Brain microvascular endothelial cell (primary cell): ENCODE data around the gene ELF1.

Source experiments
- DNase-seq: peaks from one replicate; pipeline ENCODE4 v3.0.0-alpha.2; 2020
- H3K27ac ChIP-seq: fragments of 250-450 bp; sonication (Bioruptor Pico); 2 replicates; pipeline ENCODE4 v1.5.1; 2020; ENCODE audit warnings: mild to moderate bottlenecking, moderate library complexity
- H3K27me3 ChIP-seq: fragments of 250-450 bp; sonication (Bioruptor Pico); replicated peaks from 2 replicates; pipeline ENCODE4 v1.5.1; 2020; ENCODE audit warnings: mild to moderate bottlenecking
- H3K36me3 ChIP-seq: fragments of 250-450 bp; sonication (Bioruptor Pico); replicated peaks from 2 replicates; pipeline ENCODE4 v1.5.1; 2020; ENCODE audit warnings: mild to moderate bottlenecking
- H3K4me3 ChIP-seq: 2 replicates; pipeline ENCODE4 v1.5.1; 2011; ENCODE audit warnings: low read depth, mild to moderate bottlenecking, control low read depth, low read length, moderate library complexity
- in situ Hi-C: cut with HindIII; loops from 2 replicates; pipeline ENCODE4 v1.10.0; 2017; ENCODE audit warnings: low sequenced_read_pairs, low pct_ligation_motif_present
- TF ChIP-seq, protein P1 (sequence below): IDR thresholded peaks from 2 replicates; pipeline ENCODE4 v1.5.1; 2011; ENCODE audit warnings: low read depth, mild to moderate bottlenecking, moderate library complexity, low read length, control low read depth, inconsistent platforms; ENCODE audit errors: missing control alignments

ELF1 gene

GRCh38 chr13:41006978-41007743, 12.0 kb downstream of the ELF1 start:
- in situ Hi-C loops, result no loop called here
- H3K27me3 ChIP-seq, result no peaks in the 10 kb centered on the region
- H3K4me3 ChIP-seq, result no peak overlapping the region
- DNase-seq, result no peak
- no peak overlapping the region for H3K27ac ChIP-seq
- TF ChIP-seq, protein P1, sequence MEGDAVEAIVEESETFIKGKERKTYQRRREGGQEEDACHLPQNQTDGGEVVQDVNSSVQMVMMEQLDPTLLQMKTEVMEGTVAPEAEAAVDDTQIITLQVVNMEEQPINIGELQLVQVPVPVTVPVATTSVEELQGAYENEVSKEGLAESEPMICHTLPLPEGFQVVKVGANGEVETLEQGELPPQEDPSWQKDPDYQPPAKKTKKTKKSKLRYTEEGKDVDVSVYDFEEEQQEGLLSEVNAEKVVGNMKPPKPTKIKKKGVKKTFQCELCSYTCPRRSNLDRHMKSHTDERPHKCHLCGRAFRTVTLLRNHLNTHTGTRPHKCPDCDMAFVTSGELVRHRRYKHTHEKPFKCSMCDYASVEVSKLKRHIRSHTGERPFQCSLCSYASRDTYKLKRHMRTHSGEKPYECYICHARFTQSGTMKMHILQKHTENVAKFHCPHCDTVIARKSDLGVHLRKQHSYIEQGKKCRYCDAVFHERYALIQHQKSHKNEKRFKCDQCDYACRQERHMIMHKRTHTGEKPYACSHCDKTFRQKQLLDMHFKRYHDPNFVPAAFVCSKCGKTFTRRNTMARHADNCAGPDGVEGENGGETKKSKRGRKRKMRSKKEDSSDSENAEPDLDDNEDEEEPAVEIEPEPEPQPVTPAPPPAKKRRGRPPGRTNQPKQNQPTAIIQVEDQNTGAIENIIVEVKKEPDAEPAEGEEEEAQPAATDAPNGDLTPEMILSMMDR, result no peak
- H3K36me3 ChIP-seq, result no peaks in the 10 kb centered on the region

DNA sequence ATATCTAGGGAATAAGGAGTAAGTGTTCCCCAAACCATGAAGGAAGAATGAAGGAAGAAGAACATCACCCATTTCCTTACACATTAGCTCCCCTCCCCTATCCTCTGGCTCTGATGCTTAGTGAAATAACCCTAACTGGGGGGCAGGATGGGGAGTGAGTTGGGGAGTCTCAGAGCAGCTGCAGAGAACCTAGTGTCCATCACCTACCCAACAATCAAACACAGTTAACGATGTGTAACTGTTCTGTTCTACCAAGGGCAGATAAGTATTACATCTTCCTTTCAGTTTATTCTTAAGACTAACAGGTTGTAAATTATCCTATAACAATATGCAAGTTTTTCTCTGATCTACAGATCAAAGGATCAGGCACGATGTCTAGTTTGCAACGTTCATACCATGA, 12.8 kb downstream of the ELF1 start:
- H3K27me3 ChIP-seq, result no peaks in the 10 kb centered on the region
- no peak overlapping the region for H3K27ac ChIP-seq
- no peak for DNase-seq
- TF ChIP-seq, protein P1, result no peak
- no peaks in the 10 kb centered on the region for H3K36me3 ChIP-seq
- no peak overlapping the region for H3K4me3 ChIP-seq
- in situ Hi-C loops, result no loop called here

DNA sequence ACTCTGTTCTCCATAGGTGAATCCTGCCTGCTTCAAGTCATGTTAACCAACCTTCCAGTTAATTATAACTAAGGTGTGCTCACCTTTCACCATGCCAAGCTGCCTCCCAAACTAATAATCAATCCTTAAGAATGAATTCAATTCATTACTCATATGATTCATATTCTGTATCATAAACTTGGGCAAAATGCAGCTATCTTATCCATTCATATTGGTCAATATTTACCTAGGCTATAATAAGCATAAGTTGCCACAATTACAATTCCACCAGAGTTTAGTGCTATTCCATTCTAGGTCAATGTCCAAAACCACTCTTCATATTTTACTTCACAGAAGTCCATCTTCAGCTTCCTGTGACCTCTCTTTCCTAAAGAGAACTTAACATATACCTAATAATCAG, 13.4 kb downstream of the ELF1 start:
- no peak for DNase-seq
- in situ Hi-C loops, result no loop called here
- TF ChIP-seq, protein P1, result no peak
- Histone ChIP-seq H3K27ac (no peak overlapping the region), H3K36me3 (no peaks in the 10 kb centered on the region), H3K27me3 (no peaks in the 10 kb centered on the region), H3K4me3 (no peak overlapping the region)

DNA sequence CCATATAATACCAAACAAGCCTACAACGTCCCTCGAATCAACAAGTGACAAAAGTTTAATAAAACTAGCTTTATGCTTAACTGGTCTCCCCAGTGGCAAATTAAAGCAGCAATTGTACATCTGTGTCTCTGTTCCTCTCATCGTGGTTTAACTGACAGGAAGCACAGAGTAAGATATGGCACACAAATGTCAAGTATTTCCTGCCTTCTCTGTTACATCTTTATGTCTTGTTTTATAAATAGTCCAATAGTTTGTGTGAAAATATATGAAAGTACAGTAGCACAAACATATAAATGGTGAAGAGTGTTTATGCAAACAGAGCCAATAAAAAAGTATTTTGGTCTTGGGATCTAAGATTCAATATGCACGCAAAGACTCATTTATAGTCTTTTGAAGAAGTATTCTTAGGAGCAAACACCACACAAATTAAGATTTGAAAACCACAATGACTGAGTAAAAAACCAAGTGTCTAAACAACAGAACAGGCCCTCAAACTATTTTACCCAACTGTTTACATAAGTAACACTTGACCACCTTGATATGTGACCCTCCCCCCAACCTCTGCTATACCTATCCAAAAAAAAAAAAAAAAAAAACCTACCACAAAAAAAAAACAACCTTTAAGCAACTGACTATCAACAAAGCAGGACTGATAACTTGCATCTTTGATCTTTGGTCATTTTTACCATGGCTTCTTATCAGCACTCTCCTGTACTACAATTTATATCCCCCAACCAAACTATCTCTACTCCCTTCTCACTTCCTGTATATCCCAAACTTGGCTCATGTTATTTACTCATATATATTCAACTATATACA, 14.0 kb downstream of the ELF1 start:
- Histone ChIP-seq H3K27me3 (no peaks in the 10 kb centered on the region), H3K27ac (no peak overlapping the region), H3K36me3 (no peaks in the 10 kb centered on the region), H3K4me3 (no peak overlapping the region)
- in situ Hi-C loops, result no loop called here
- no peak for DNase-seq
- TF ChIP-seq, protein P1, result no peak

DNA sequence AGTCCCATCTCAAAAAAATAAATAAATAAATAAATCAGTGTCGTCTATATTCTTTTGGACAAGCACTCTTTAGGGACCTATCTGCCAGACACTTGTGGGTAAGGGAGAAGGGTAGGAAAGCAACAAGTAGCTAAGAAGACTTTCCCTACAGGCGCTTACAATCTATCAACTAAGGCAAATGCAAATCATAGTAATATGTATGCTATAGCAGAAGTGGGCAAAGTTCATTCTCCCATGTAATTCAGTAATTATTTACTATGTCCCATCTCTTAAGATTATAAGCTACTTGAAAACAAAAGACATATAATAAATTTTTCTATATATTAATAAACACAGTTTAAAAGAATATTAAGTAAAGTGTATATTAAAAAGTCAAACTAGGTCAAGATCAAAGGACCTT, 16.5 kb downstream of the ELF1 start:
- Histone ChIP-seq H3K27me3 (no peaks in the 10 kb centered on the region), H3K27ac (no peak overlapping the region), H3K36me3 (no peaks in the 10 kb centered on the region), H3K4me3 (no peak overlapping the region)
- TF ChIP-seq, protein P1, result no peak
- DNase-seq, result no peak
- in situ Hi-C loops, result no loop called here
